GM12878 (cell line): Measurements from ENCODE around the gene GNAZ. TPM values are rescaled to one million over a fixed set of nuclear protein-coding genes. Genes with fewer than 3 reads are reported as not detected.

Experiments used
- ATAC-seq: fragments of 200-7000 bp; cut with Tn5 transposase; 3 replicates; pipeline ENCODE4 v1.9.1; 2020; ENCODE audit warnings: mild to moderate bottlenecking, moderate library complexity
- BruUV-seq: library from RNA; stranded (reverse); fragments of 400-500 nt; replicated peaks from 2 replicates; lab custom pipeline; 2021; lab: Mats Ljungman, UMichigan
- CTCF ChIA-PET: fragments of 300-600 bp; sonication (Branson Sonifier 250); formaldehyde crosslinking; extraction: SDS; loops from one replicate; lab custom pipeline; 2021; ENCODE audit warnings: inconsistent platforms; lab: Yijun Ruan, JAX
- POLR2A ChIA-PET: fragments of 350-600 bp; formaldehyde crosslinking; extraction: SDS; loops from one replicate; lab custom pipeline; 2021; ENCODE audit warnings: inconsistent platforms; lab: Charles Lee
- RAD21 ChIA-PET: fragments of 300-600 bp; sonication (Branson Sonifier 250); formaldehyde crosslinking; loops from one replicate; lab custom pipeline; 2023; ENCODE audit warnings: antibody characterized with exemption; ENCODE audit not compliant: unreplicated experiment; lab: Charles Lee
- SMC1A ChIA-PET: fragments of 300-600 bp; sonication (Branson Sonifier 250); formaldehyde crosslinking; loops from one replicate; lab custom pipeline; 2023; ENCODE audit not compliant: unreplicated experiment, uncharacterized antibody; lab: Charles Lee
- DNase-seq: peaks from one replicate; pipeline ENCODE4 v3.0.0-alpha.2; 2011; ENCODE audit warnings: low read depth, low spot score
- FAIRE-seq: peaks from 3 replicates; lab custom pipeline; 2011; peaks lifted over from hg19 to GRCh38; lab: Jason Lieb, UNC
- H2AFZ ChIP-seq: 2 replicates; pipeline ENCODE4 v1.6.0; 2011; ENCODE audit warnings: low read depth, low read length, control low read depth; ENCODE audit not compliant: control insufficient read depth
- H3K27ac ChIP-seq: 2 replicates; pipeline ENCODE4 v1.5.1; 2011; ENCODE audit warnings: control low read depth; ENCODE audit not compliant: control insufficient read depth, insufficient read depth
- H3K27me3 ChIP-seq, 2 experiments: replicated peaks in 1 of 2; 2 replicates each; pipeline versions ENCODE4 v1.6.0 to v1.6.1; 2011; ENCODE audit warnings: low read length in 1 of 2; ENCODE audit not compliant: control insufficient read depth in 2 of 2, insufficient read depth in 2 of 2
- H3K36me3 ChIP-seq, 2 experiments: 2 replicates each; pipeline ENCODE4 v1.5.1; 2011; ENCODE audit warnings: low read length in 1 of 2; ENCODE audit not compliant: control insufficient read depth in 2 of 2, insufficient read depth in 2 of 2
- H3K4me1 ChIP-seq: 2 replicates; pipeline ENCODE4 v1.6.1; 2011; ENCODE audit warnings: mild to moderate bottlenecking, low read length, moderate library complexity, mixed read lengths; ENCODE audit not compliant: control insufficient read depth, insufficient read depth
- H3K4me2 ChIP-seq: 2 replicates; pipeline ENCODE4 v1.6.0; 2011; ENCODE audit warnings: control low read depth; ENCODE audit not compliant: control insufficient read depth, insufficient read depth
- H3K4me3 ChIP-seq: fragments of 200-600 bp; sonication (generic); 2 replicates; pipeline ENCODE4 v1.5.1; 2016
- H3K79me2 ChIP-seq: 2 replicates; pipeline ENCODE4 v1.6.0; 2011; ENCODE audit warnings: low read length; ENCODE audit not compliant: control insufficient read depth, insufficient read depth
- H3K9ac ChIP-seq: 2 replicates; pipeline ENCODE4 v1.8.0; 2011; ENCODE audit warnings: low read length, control low read depth, mixed read lengths; ENCODE audit not compliant: control insufficient read depth, insufficient read depth
- H3K9me3 ChIP-seq: replicated peaks from 3 replicates; pipeline ENCODE4 v1.5.1; 2011; ENCODE audit warnings: mild to moderate bottlenecking, low read length; ENCODE audit not compliant: control insufficient read depth, insufficient read depth
- H4K20me1 ChIP-seq: 2 replicates; pipeline ENCODE4 v1.6.0; 2011; ENCODE audit not compliant: control insufficient read depth, insufficient read depth
- CBX3 ChIP-seq: fragments of 200-600 bp; sonication (generic); IDR thresholded peaks from 2 replicates; pipeline ENCODE4 v1.6.1; 2016; ENCODE audit warnings: low read depth, borderline replicate concordance
- E2F8 ChIP-seq: fragments of 450-650 bp; IDR thresholded peaks from 2 replicates; pipeline ENCODE4 v1.6.1; 2018; ENCODE audit warnings: mild to moderate bottlenecking, low read depth, moderate library complexity; ENCODE audit not compliant: partially characterized antibody
- MTA2 ChIP-seq: fragments of 450-650 bp; IDR thresholded peaks from 2 replicates; pipeline ENCODE4 v1.6.1; 2016; ENCODE audit warnings: low read depth, mild to moderate bottlenecking, moderate library complexity
- MTA3 ChIP-seq: IDR thresholded peaks from 2 replicates; pipeline ENCODE4 v1.6.1; 2012; ENCODE audit warnings: low read length, inconsistent platforms, borderline replicate concordance
- NR2C1 ChIP-seq: fragments of 450-650 bp; IDR thresholded peaks from 2 replicates; pipeline ENCODE4 v1.6.1; 2017; ENCODE audit warnings: antibody characterized with exemption, mild to moderate bottlenecking, moderate library complexity
- POLR2A ChIP-seq: IDR thresholded peaks from 2 replicates; pipeline ENCODE4 v1.6.1; 2011; ENCODE audit warnings: low read depth, mild to moderate bottlenecking, low read length
- RB1 ChIP-seq: fragments of 450-650 bp; formaldehyde crosslinking; IDR thresholded peaks from 2 replicates; pipeline ENCODE4 v1.6.1; 2017; ENCODE audit warnings: mild to moderate bottlenecking, borderline replicate concordance
- SMAD5 ChIP-seq: IDR thresholded peaks from 2 replicates; pipeline ENCODE4 v1.6.1; 2016; ENCODE audit warnings: antibody characterized with exemption, low read depth
- SREBF1 ChIP-seq: IDR thresholded peaks from 2 replicates; pipeline ENCODE4 v1.6.1; 2012; ENCODE audit warnings: mild to moderate bottlenecking, low read length
- SREBF2 ChIP-seq: IDR thresholded peaks from 2 replicates; pipeline ENCODE4 v1.6.1; 2012; ENCODE audit warnings: mild to moderate bottlenecking, low read length
- WGBS: methylation state at CpG from one replicate; pipeline ENCODE4 v1.1.6; 2016; ENCODE audit warnings: low lambda C conversion rate; ENCODE audit not compliant: insufficient replicate concordance, insufficient coverage; ENCODE audit errors: missing lambda C conversion rate; 5-methylcytosine and 5-hydroxymethylcytosine counted together
- in situ Hi-C: fragments of 300-500 bp; cut with MboI; formaldehyde crosslinking; loops from 9 replicates; pipeline ENCODE4 v1.14.3; 2018; ENCODE audit warnings: mixed read lengths
- intact Hi-C: fragments of 100-400 bp; cut with micrococcal nuclease; formaldehyde crosslinking; loops from one replicate; pipeline ENCODE4 v1.14.2; 2022; ENCODE audit not compliant: unreplicated experiment
- polyA plus RNA-seq, 11 experiments: library from polyadenylated mRNA; depleted of rRNA in 4 of 11; unstranded in 6 of 11; stranded (reverse) in 5 of 11; fragments of >200 nt; fragmentation: Nextera tagmentation in 4 of 11; fragmentation: Illumina TruSeq in 1 of 11; extraction: Ambion mirVana in 4 of 11; extraction: Trizol in 1 of 11; gene quantifications; 1 replicate in 1 of 11; 2 replicates in 10 of 11; pipeline versions ENCODE4 v1.2.1 to v1.2.3, GENCODE V29; 2011 to 2016; ENCODE audit warnings: inconsistent platforms in 2 of 11, missing spikeins in 2 of 11, low read depth in 1 of 11
- total RNA-seq, 4 experiments: library from RNA; depleted of rRNA in 3 of 4; stranded (reverse); fragments of >200 nt in 3 of 4; fragmentation: Illumina TruSeq in 1 of 4; extraction: Trizol in 1 of 4; gene quantifications; 2 replicates each; pipeline versions ENCODE4 v1.2.1 to v1.2.3, GENCODE V29; 2013 to 2021
- TF ChIP-seq, protein P1 (sequence below): IDR thresholded peaks from 2 replicates; pipeline ENCODE4 v1.6.1; 2012; ENCODE audit warnings: low read length, inconsistent platforms
- TF ChIP-seq, protein P2 (sequence below): fragments of 450-650 bp; IDR thresholded peaks from 2 replicates; pipeline ENCODE4 v1.6.1; 2017; ENCODE audit warnings: low read depth, mild to moderate bottlenecking, moderate library complexity

The GNAZ gene
- total and polyA plus RNA-seq, 10 of the 15 experiments (the other 5 are each of a cell fraction or from before 2014, with no cell fraction given) = 0.09 to 1.0 (median 0.44) TPM; not detected in 1

GRCh38 chr22:23154461-23154860 lies 84.1 kb downstream of the GNAZ start:
- H3K9ac ChIP-seq = no peak overlapping the region
- CTCF ChIA-PET = interaction anchor here (1.0 to 1.9 kb wide), 3 partner anchors 9 to 127 kb away, joined by 4 to 5 read pairs (median 4); no protein-coding TSS in a partner anchor
- RAD21 ChIA-PET = interaction anchor here (1.1 kb wide), 1 partner anchor 10 kb away, joined by 3 read pairs; no protein-coding TSS in a partner anchor
- H3K27ac ChIP-seq = no peak overlapping the region
- TF ChIP-seq MTA3 = no peak
- TF ChIP-seq, all 136 proteins: peak for 0
- no peak for ATAC-seq
- no peak for DNase-seq
- intact Hi-C loops (no loop called here), in situ Hi-C loops (no loop called here)
- Histone ChIP-seq H3K4me1 (peaks cover 12% of the 10 kb centered on the region), H3K36me3 (no peaks in the 10 kb centered on the region), H3K79me2 (no peaks in the 10 kb centered on the region), H2AFZ (no peak overlapping the region), H3K9me3 (no peaks in the 10 kb centered on the region), H4K20me1 (no peaks in the 10 kb centered on the region), H3K4me2 (no peak overlapping the region), H3K27me3 (no peaks in the 10 kb centered on the region), H3K4me3 (no peak overlapping the region)
- SMC1A ChIA-PET = no interaction called here
- BruUV-seq = no TSS peak
- POLR2A ChIA-PET = no interaction called here
- no peak for FAIRE-seq
- 78% methylated on average over 5 of the region's 5 CpGs for WGBS

DNA sequence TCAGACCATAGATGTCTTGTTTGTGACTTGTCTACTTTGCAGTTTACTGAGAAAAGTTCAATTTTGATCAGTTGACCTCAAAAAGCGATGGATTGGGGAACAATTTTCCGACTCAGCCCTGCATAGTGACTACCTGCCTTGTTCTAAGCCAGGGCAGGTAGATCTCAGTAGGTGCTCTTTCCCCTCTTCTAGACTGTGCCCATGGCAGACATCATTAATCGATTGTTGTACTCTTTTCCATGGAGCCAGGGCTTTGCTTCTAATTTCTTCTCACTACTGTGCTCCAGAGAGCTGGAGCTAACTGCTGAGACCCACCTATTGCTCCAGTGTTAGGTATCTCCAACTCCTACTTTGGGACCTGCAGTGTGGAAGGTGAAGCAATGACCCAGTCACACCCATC lies 84.8 kb downstream of the GNAZ start:
- in situ Hi-C loops (no loop called here), intact Hi-C loops (no loop called here)
- Histone ChIP-seq H2AFZ (no peak overlapping the region), H3K79me2 (no peaks in the 10 kb centered on the region), H3K27me3 (no peaks in the 10 kb centered on the region), H3K4me3 (no peak overlapping the region), H4K20me1 (no peaks in the 10 kb centered on the region), H3K4me2 (no peak overlapping the region), H3K9me3 (no peaks in the 10 kb centered on the region), H3K9ac (no peak overlapping the region), H3K36me3 (no peaks in the 10 kb centered on the region), H3K27ac (no peak overlapping the region), H3K4me1 (peaks cover 12% of the 10 kb centered on the region)
- no TSS peak for BruUV-seq
- ChIA-PET RAD21 (no interaction called here), SMC1A (interaction anchor here (0.8 kb wide), 1 partner anchor 23 kb away, joined by 3 read pairs; no protein-coding TSS in a partner anchor), POLR2A (no interaction called here), CTCF (no interaction called here)
- ATAC-seq (no peak), FAIRE-seq (no peak), DNase-seq (no peak)
- WGBS = 91% methylated on average over 3 of the region's 3 CpGs
- no peak for TF ChIP-seq SREBF2
- TF ChIP-seq NR2C1 = no peak
- TF ChIP-seq SMAD5 = no peak
- no peak for TF ChIP-seq MTA3
- no peak for TF ChIP-seq E2F8
- TF ChIP-seq CBX3 = no peak
- TF ChIP-seq POLR2A = no peak
- TF ChIP-seq, protein P1, sequence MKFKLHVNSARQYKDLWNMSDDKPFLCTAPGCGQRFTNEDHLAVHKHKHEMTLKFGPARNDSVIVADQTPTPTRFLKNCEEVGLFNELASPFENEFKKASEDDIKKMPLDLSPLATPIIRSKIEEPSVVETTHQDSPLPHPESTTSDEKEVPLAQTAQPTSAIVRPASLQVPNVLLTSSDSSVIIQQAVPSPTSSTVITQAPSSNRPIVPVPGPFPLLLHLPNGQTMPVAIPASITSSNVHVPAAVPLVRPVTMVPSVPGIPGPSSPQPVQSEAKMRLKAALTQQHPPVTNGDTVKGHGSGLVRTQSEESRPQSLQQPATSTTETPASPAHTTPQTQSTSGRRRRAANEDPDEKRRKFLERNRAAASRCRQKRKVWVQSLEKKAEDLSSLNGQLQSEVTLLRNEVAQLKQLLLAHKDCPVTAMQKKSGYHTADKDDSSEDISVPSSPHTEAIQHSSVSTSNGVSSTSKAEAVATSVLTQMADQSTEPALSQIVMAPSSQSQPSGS = no peak
- TF ChIP-seq SREBF1 = no peak
- no peak for TF ChIP-seq RB1
- TF ChIP-seq, protein P2, sequence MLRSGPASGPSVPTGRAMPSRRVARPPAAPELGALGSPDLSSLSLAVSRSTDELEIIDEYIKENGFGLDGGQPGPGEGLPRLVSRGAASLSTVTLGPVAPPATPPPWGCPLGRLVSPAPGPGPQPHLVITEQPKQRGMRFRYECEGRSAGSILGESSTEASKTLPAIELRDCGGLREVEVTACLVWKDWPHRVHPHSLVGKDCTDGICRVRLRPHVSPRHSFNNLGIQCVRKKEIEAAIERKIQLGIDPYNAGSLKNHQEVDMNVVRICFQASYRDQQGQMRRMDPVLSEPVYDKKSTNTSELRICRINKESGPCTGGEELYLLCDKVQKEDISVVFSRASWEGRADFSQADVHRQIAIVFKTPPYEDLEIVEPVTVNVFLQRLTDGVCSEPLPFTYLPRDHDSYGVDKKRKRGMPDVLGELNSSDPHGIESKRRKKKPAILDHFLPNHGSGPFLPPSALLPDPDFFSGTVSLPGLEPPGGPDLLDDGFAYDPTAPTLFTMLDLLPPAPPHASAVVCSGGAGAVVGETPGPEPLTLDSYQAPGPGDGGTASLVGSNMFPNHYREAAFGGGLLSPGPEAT = no peak
- no peak for TF ChIP-seq MTA2
